HEK293T (cell line): ENCODE measurements around the gene AIMP1.

Experiments
- BHLHE40 ChIP-seq: fragments of 450-650 bp; IDR thresholded peaks from 2 replicates; pipeline ENCODE4 v1.6.1; 2016; ENCODE audit warnings: mild to moderate bottlenecking, moderate library complexity, borderline replicate concordance
- FOXM1 ChIP-seq: fragments of 450-650 bp; IDR thresholded peaks from 2 replicates; pipeline ENCODE4 v1.6.1; 2017; ENCODE audit warnings: mild to moderate bottlenecking, borderline replicate concordance
- NFRKB ChIP-seq: fragments of 450-650 bp; IDR thresholded peaks from 2 replicates; pipeline ENCODE4 v1.6.1; 2016; ENCODE audit warnings: mild to moderate bottlenecking, moderate library complexity
- SP1 ChIP-seq: fragments of 450-650 bp; IDR thresholded peaks from 2 replicates; pipeline ENCODE4 v1.6.1; 2017
- ZNF384 ChIP-seq: fragments of 450-650 bp; IDR thresholded peaks from 2 replicates; pipeline ENCODE4 v1.6.1; 2016

GRCh38 chr4:106369456-106370060 lies 53.2 kb downstream of the AIMP1 start:
- TF ChIP-seq ZNF384: no peak
- TF ChIP-seq SP1: no peak
- no peak for TF ChIP-seq FOXM1
- no peak for TF ChIP-seq NFRKB
- no peak for TF ChIP-seq BHLHE40
